Liver (tissue), 3 donors: Measurements from ENCODE around the gene DDX31.

Experiments
- ATF3 ChIP-seq: IDR thresholded peaks from 2 replicates; pipeline ENCODE4 v1.6.1; 2016; ENCODE audit warnings: antibody characterized with exemption
- CTCF ChIP-seq: fragments of 150-350 bp; IDR thresholded peaks from 2 replicates; pipeline ENCODE4 v1.5.1; 2017; ENCODE audit warnings: improper control_type of control experiment, low read depth, low read length; ENCODE audit not compliant: missing input control
- JUND ChIP-seq, 2 donors: IDR thresholded peaks; 2 replicates each; pipeline ENCODE4 v1.6.1; 2016; ENCODE audit warnings: antibody characterized with exemption in 2 of 2
- MAX ChIP-seq: IDR thresholded peaks from 2 replicates; pipeline ENCODE4 v1.6.1; 2016; ENCODE audit warnings: antibody characterized with exemption
- RAD21 ChIP-seq, 2 donors: IDR thresholded peaks; 2 replicates each; pipeline ENCODE4 v1.6.1; 2016; ENCODE audit warnings: antibody characterized with exemption in 2 of 2, mild to moderate bottlenecking in 2 of 2
- SP1 ChIP-seq: IDR thresholded peaks from 2 replicates; pipeline ENCODE4 v1.6.1; 2018; ENCODE audit warnings: antibody characterized with exemption, mild to moderate bottlenecking
- TAF1 ChIP-seq: conservative IDR thresholded peaks from 2 replicates; pipeline ENCODE4 v1.6.1; 2016; ENCODE audit warnings: antibody characterized with exemption, mild to moderate bottlenecking
- YY1 ChIP-seq: IDR thresholded peaks from 2 replicates; pipeline ENCODE4 v1.6.1; 2016; ENCODE audit warnings: antibody characterized with exemption, mild to moderate bottlenecking
- TF ChIP-seq, protein P1 (sequence below): IDR thresholded peaks from 2 replicates; pipeline ENCODE4 v1.6.1; 2016; ENCODE audit warnings: antibody characterized with exemption, mild to moderate bottlenecking
- donor health status: healthy.
- donor health status: healthy.

- TF ChIP-seq RAD21 (IDR thresholded peaks at IDR 0.05), result no peak
- no peak for TF ChIP-seq CTCF
- TF ChIP-seq ATF3, result no peak
- TF ChIP-seq TAF1, result no peak
- no peak for TF ChIP-seq YY1
- no peak for TF ChIP-seq SP1
- TF ChIP-seq, protein P1, sequence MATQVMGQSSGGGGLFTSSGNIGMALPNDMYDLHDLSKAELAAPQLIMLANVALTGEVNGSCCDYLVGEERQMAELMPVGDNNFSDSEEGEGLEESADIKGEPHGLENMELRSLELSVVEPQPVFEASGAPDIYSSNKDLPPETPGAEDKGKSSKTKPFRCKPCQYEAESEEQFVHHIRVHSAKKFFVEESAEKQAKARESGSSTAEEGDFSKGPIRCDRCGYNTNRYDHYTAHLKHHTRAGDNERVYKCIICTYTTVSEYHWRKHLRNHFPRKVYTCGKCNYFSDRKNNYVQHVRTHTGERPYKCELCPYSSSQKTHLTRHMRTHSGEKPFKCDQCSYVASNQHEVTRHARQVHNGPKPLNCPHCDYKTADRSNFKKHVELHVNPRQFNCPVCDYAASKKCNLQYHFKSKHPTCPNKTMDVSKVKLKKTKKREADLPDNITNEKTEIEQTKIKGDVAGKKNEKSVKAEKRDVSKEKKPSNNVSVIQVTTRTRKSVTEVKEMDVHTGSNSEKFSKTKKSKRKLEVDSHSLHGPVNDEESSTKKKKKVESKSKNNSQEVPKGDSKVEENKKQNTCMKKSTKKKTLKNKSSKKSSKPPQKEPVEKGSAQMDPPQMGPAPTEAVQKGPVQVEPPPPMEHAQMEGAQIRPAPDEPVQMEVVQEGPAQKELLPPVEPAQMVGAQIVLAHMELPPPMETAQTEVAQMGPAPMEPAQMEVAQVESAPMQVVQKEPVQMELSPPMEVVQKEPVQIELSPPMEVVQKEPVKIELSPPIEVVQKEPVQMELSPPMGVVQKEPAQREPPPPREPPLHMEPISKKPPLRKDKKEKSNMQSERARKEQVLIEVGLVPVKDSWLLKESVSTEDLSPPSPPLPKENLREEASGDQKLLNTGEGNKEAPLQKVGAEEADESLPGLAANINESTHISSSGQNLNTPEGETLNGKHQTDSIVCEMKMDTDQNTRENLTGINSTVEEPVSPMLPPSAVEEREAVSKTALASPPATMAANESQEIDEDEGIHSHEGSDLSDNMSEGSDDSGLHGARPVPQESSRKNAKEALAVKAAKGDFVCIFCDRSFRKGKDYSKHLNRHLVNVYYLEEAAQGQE, result no peak
- TF ChIP-seq JUND (IDR thresholded peaks at IDR 0.05), result no peak
- TF ChIP-seq MAX, result no peak
These were observed 5.9 kb downstream of the DDX31 start for GRCh38 chr9:132663851-132664250.
